Peyer's patch (tissue), 4 donors: ENCODE data around the gene KIAA0319L. TPM values are rescaled to one million over a fixed set of nuclear protein-coding genes. Genes with fewer than 3 reads are reported as not detected.

Experiments
- DNase-seq, 3 donors: peaks; one replicate each; pipeline ENCODE4 v3.0.0-alpha.2; 2017 to 2019
- H3K27ac ChIP-seq, 4 donors: fragments of 200-600 bp; sonication (generic); one replicate each; pipeline ENCODE4 v1.5.1; 2016 to 2019
- H3K27me3 ChIP-seq, 2 donors: fragments of 200-600 bp; sonication (generic); one replicate each; pipeline ENCODE4 v1.5.1; 2019
- H3K36me3 ChIP-seq, 3 donors: fragments of 200-600 bp; sonication (generic); one replicate each; pipeline ENCODE4 v1.5.1; 2016 to 2019
- H3K4me1 ChIP-seq, 4 donors: fragments of 200-600 bp; sonication (generic); one replicate each; pipeline ENCODE4 v1.5.1; 2016 to 2019
- H3K4me3 ChIP-seq, 4 donors: fragments of 200-600 bp; sonication (generic); 1 replicate in 3 of 4; 2 replicates in 1 of 4; pipeline ENCODE4 v1.5.1; 2016 to 2019; ENCODE audit warnings: mild to moderate bottlenecking in 1 of 4
- H3K9me3 ChIP-seq, 4 donors: fragments of 200-600 bp; sonication (generic); one replicate each; pipeline ENCODE4 v1.5.1; 2016 to 2019; ENCODE audit warnings: mild to moderate bottlenecking in 1 of 4
- POLR2A ChIP-seq, 2 donors: fragments of 450-650 bp; IDR thresholded peaks; one replicate each; pipeline ENCODE4 v1.5.1; 2017; ENCODE audit warnings: antibody characterized with exemption in 2 of 2, mild to moderate bottlenecking in 2 of 2, moderate library complexity in 2 of 2
- total RNA-seq, 4 donors: library from RNA; depleted of rRNA; stranded (reverse); fragments of >200 nt; gene quantifications; one replicate each; pipeline ENCODE4 v1.1.0, GENCODE V29; 2016
- TF ChIP-seq, protein P1 (sequence below), 6 experiments: fragments of 450-650 bp in 4 of 6; fragments of 200-600 bp in 2 of 6; sonication (generic) in 1 of 6; IDR thresholded peaks; one replicate each; pipeline ENCODE4 v1.5.1; 2017 to 2019; ENCODE audit warnings: antibody characterized with exemption in 6 of 6, mild to moderate bottlenecking in 3 of 6, moderate library complexity in 1 of 6

KIAA0319L gene
- total RNA-seq, 4 donors from 2014 or later = 88.3 to 143 (median 129) TPM

DNA sequence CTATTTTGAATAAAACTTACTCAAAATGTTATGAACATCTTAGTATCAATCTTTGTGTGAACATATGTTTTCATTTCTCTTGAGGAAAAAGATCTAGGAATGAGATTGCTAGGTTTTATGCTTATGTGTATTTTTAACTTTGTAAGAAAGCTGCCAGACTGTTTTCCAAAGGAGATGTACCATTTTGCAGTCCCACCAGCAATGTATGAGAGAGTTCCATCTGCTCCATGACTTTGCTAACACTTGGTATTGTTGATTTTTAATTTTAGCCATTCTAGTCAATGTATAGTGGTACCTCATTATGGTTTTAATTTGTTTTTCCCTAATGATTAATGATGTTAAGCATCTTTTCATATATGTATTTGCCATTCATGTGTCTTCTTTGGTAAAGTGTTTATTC lies 156.2 kb downstream of the KIAA0319L start:
- H3K27me3 ChIP-seq = no peaks in the 10 kb centered on the region
- no peak overlapping the region for H3K4me3 ChIP-seq
- H3K4me1 ChIP-seq = no peaks in the 10 kb centered on the region
- H3K27ac ChIP-seq = no peak overlapping the region
- no peaks in the 10 kb centered on the region for H3K9me3 ChIP-seq
- TF ChIP-seq, protein P1, sequence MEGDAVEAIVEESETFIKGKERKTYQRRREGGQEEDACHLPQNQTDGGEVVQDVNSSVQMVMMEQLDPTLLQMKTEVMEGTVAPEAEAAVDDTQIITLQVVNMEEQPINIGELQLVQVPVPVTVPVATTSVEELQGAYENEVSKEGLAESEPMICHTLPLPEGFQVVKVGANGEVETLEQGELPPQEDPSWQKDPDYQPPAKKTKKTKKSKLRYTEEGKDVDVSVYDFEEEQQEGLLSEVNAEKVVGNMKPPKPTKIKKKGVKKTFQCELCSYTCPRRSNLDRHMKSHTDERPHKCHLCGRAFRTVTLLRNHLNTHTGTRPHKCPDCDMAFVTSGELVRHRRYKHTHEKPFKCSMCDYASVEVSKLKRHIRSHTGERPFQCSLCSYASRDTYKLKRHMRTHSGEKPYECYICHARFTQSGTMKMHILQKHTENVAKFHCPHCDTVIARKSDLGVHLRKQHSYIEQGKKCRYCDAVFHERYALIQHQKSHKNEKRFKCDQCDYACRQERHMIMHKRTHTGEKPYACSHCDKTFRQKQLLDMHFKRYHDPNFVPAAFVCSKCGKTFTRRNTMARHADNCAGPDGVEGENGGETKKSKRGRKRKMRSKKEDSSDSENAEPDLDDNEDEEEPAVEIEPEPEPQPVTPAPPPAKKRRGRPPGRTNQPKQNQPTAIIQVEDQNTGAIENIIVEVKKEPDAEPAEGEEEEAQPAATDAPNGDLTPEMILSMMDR (IDR thresholded peaks at IDR 0.05) = no peak
- TF ChIP-seq POLR2A (IDR thresholded peaks at IDR 0.05) = no peak
- DNase-seq = no peak
- peaks cover 0 to 77% (median 0%) of the 10 kb centered on the region in 3 donors for H3K36me3 ChIP-seq

GRCh38 chr1:35398739-35399138 lies 158.5 kb downstream of the KIAA0319L start:
- H3K4me3 ChIP-seq = no peak overlapping the region
- H3K36me3 ChIP-seq = peaks cover 0 to 81% (median 0%) of the 10 kb centered on the region in 3 donors
- H3K4me1 ChIP-seq = no peaks in the 10 kb centered on the region

GRCh38 chr1:35394386-35394785 lies 162.8 kb downstream of the KIAA0319L start:
- no peaks in the 10 kb centered on the region for H3K9me3 ChIP-seq
- no peak overlapping the region for H3K27ac ChIP-seq
- no peaks in the 10 kb centered on the region for H3K27me3 ChIP-seq
- H3K36me3 ChIP-seq = peaks cover 0 to 82% (median 0%) of the 10 kb centered on the region in 3 donors
- TF ChIP-seq, protein P1 (IDR thresholded peaks at IDR 0.05) = no peak
- TF ChIP-seq POLR2A (IDR thresholded peaks at IDR 0.05) = no peak
- H3K4me3 ChIP-seq = no peak overlapping the region
- DNase-seq = no peak
- H3K4me1 ChIP-seq = no peaks in the 10 kb centered on the region

More at GRCh38 chr1:35398739-35399138, 158.5 kb downstream of the KIAA0319L start:
- Histone ChIP-seq H3K9me3 (no peaks in the 10 kb centered on the region), H3K27ac (no peak overlapping the region), H3K27me3 (no peaks in the 10 kb centered on the region)
- TF ChIP-seq POLR2A (IDR thresholded peaks at IDR 0.05) = no peak
- TF ChIP-seq, protein P1 (IDR thresholded peaks at IDR 0.05) = no peak
- DNase-seq = no peak

- DNase-seq = no peak
- no peaks in the 10 kb centered on the region for H3K9me3 ChIP-seq
- no peak overlapping the region for H3K27ac ChIP-seq
- H3K36me3 ChIP-seq = peaks cover 0 to 75% (median 0%) of the 10 kb centered on the region in 3 donors
- TF ChIP-seq, protein P1 (IDR thresholded peaks at IDR 0.05) = no peak
- no peak for TF ChIP-seq POLR2A (IDR thresholded peaks at IDR 0.05)
- no peaks in the 10 kb centered on the region for H3K4me1 ChIP-seq
- H3K27me3 ChIP-seq = no peaks in the 10 kb centered on the region
- no peak overlapping the region for H3K4me3 ChIP-seq
Observed at GRCh38 chr1:35390600-35391494, 166.4 kb downstream of the KIAA0319L start.

GRCh38 chr1:35386959-35387358 lies 170.2 kb downstream of the KIAA0319L start:
- Histone ChIP-seq H3K27ac (no peak overlapping the region), H3K4me3 (no peak overlapping the region), H3K27me3 (no peaks in the 10 kb centered on the region), H3K4me1 (no peaks in the 10 kb centered on the region), H3K9me3 (no peaks in the 10 kb centered on the region), H3K36me3 (peaks cover 0 to 48% (median 0%) of the 10 kb centered on the region in 3 donors)
- no peak for DNase-seq
- TF ChIP-seq POLR2A (IDR thresholded peaks at IDR 0.05) = no peak
- TF ChIP-seq, protein P1 (IDR thresholded peaks at IDR 0.05) = no peak
